GM18861 (cell line): Measurements from ENCODE around the gene DIS3.
"Not testable (repeated sequence)": the region's sequence is repeated elsewhere in the genome, so short reads cannot be mapped to it uniquely, and the experiment has no call there.

Source experiments
- ATAC-seq: cut with Tn5 transposase; IDR thresholded peaks from one replicate; pipeline ENCODE4 v1.9.1; 2021; ENCODE audit not compliant: unreplicated experiment

The DIS3 gene, protein sequence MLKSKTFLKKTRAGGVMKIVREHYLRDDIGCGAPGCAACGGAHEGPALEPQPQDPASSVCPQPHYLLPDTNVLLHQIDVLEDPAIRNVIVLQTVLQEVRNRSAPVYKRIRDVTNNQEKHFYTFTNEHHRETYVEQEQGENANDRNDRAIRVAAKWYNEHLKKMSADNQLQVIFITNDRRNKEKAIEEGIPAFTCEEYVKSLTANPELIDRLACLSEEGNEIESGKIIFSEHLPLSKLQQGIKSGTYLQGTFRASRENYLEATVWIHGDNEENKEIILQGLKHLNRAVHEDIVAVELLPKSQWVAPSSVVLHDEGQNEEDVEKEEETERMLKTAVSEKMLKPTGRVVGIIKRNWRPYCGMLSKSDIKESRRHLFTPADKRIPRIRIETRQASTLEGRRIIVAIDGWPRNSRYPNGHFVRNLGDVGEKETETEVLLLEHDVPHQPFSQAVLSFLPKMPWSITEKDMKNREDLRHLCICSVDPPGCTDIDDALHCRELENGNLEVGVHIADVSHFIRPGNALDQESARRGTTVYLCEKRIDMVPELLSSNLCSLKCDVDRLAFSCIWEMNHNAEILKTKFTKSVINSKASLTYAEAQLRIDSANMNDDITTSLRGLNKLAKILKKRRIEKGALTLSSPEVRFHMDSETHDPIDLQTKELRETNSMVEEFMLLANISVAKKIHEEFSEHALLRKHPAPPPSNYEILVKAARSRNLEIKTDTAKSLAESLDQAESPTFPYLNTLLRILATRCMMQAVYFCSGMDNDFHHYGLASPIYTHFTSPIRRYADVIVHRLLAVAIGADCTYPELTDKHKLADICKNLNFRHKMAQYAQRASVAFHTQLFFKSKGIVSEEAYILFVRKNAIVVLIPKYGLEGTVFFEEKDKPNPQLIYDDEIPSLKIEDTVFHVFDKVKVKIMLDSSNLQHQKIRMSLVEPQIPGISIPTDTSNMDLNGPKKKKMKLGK

DNA sequence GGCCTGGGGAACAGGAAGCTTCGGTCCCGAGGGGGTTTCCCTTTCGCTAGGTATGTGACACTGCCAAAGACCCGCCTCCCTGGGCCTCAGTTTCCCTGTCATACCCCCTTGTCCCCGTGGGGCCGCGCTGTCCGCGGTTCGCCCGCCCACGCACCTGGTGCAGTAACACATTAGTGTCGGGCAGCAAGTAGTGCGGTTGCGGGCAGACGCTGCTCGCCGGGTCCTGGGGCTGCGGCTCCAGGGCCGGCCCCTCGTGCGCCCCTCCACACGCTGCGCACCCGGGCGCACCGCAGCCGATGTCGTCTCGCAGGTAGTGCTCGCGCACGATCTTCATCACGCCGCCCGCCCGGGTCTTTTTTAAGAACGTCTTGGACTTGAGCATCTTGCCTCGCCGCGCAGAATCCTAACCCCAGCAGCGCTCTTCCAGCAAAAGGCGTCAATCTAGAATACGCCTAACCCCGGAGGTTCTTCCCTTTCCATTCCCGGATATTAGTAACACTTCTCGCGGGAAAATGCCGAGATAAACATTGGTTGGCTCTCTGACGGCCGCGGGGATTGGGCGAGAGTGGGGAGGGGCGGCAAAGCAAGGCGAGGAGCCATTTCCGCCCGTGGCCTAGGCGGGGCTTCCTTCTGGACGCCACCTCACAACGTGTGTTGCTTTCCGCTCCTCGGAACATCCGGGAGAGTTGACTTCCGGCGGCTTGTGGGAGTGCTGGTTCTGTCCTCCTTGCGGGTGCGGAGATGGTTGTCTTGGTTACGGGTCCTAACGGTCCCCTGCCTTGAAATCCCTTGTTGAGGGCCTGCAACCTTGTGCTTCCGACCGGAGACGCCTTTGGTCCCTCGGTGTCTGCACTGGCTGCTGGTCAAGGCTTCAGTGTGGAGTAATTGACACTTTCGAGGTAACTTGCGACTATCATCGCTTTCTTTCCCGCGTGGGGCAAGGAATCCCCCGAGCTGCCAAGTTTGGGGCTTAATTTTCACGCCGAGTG is at the start of gene DIS3, which contains the start of gene PIBF1:
TSS of gene DIS3 (minus strand) at position 450 of the 989 bp plus-strand sequence. CDS start at position 382, 68 bp downstream.
TSS of gene PIBF1 (plus strand) at position 683 of the 989 bp plus-strand sequence. CDS start 1,337 bp downstream, outside the sequence.
- ATAC-seq: peak; percentile 97

DNA sequence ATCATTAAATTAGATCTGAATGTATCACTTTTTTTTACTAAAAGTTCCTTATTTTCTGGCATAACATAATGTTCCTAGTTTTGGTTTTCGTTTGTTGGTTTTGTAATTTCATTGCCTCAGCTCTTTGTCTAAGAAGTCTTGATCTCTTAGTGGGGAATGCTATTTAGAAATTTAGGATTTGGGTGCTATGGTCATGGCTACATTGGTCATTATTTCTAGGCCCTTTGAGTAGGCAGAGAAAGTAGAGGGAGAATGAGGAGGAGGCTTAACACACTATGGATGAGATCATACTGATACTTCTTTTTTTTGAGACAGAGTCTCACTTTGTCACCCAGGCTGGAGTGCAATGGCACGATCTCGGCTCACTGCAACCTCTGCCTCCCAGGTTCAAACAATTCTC is 42.0 kb upstream of the DIS3 start:
- ATAC-seq: no peak

DNA sequence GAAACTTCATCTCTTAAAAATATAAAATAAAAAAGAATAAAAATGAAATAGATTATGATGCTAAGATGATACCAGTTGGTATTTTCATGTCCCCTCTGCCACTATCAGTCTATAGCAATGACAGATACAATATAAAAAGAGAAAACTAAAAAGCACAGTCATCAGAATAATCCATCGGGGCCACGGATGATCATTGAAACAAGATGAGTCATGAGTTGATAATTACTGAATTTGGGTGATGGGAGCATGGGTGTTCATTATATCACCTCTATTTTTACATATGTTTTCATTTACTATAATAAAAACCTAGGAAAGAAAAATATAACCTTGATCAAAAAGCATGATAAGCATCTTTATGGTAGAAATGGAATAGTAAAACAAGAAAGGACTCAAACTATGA is 41.4 kb upstream of the DIS3 start:
- no peak for ATAC-seq

DNA sequence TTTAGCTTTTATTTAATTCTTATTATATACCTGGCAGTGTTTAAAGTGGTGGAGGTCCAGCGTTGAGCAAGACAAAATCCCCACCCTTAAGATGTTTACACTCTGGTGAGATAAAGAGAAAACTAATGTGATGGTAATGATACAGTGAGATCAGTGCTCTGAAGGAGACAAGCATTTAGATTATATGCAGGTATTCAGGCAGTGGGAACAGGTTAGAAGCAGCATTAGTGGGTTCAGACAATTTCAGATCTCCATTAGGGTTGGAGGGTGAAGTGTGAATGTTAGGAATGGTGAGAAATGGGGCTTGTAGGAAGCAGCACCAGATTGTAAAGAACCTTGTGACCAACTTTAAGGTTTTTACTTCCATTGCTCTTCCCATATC is 39.2 kb upstream of the DIS3 start:
- no peak for ATAC-seq

GRCh38 chr13:72820156-72820897 is 38.6 kb upstream of the DIS3 start:
- no peak for ATAC-seq

DNA sequence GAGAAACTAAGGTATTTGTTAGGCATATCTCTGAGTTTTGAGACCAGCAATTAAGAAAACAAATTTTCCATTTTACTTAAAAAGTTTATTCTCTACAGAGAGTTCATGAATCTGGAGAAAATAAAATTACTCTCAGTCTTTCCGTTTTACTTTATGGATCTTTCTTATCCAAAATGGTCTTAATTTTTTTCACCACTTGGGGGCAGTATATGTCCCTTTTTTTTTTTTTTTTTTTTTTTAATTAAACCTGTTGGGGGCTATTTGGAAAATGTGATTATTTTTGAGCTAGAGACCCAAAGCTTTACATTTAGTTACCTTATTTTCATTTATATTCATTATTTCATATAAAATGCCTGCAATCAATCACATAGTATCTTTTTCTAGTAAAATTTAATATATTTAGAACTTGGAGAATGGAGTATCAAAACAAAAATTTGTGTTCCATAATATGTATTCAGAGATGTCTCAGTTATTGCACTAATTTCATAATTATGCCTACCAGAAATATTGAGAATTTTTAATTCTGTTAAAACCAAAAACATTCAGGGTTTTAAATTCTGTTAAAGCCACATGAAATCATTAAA is 27.3 kb upstream of the DIS3 start:
- ATAC-seq: no peak

GRCh38 chr13:72806514-72806913 is 24.8 kb upstream of the DIS3 start:
- not testable (repeated sequence) for ATAC-seq

GRCh38 chr13:72805676-72806346 is 24.1 kb upstream of the DIS3 start:
- ATAC-seq: no peak

GRCh38 chr13:72804301-72804700 is 22.6 kb upstream of the DIS3 start:
- no peak for ATAC-seq

DNA sequence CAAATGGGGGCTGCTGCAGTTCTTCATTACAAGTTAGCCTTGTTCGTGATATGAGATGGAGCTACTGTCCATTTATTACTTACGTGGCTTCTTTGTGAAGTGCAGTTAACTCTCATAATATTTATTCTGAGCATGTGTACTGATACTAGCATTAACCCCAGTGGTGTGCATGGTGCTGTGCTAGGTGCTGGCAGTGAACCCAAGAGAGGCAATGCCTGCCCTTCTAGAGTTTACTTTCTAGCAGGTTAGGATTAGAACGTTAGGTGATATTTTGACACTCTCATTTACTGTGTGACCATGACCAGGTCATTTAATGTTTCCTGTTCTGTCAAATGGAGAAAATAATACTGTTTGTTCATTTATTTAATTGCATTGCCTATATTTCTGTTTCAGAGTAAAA is 17.1 kb upstream of the DIS3 start:
- no peak for ATAC-seq

DNA sequence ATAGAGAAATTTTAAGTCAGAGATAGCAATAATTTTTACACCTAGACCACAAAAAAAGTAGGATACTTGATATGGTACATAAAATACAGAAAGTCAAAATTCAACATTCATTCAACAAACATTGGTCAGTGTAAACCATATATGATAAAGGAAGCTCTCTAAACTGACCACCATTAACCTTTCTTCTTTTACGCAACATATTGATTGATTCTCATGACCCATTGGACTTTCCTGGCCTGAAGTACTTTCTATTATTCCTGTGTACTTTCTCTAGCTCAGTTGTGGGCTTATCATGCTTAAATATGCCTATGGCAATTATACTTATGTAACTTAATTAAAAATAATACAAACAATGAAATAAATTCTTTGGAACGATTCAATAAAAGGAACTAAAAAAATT is 10.9 kb upstream of the DIS3 start:
- no peak for ATAC-seq

GRCh38 chr13:72788831-72789230 is 7.1 kb upstream of the DIS3 start:
- no peak for ATAC-seq

DNA sequence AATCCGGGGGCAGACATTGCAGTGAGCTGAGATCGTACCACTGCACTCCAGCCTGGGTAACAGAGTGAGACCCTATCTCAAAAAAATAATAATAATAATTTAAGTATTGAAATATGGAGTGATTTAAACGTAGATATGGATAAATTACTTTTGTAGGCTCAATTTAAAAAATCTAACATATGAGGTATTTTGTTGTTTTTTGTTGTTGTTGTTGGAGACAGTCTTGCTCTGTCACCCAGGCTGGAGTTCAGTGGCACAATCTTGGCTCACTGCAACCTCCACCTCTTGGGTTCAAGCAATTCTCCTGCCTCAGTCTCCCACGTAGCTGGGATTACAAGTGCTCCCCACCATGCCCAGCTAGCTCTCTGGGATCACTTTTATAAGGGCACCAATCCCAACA is 3.0 kb upstream of the DIS3 start:
- not testable (repeated sequence) for ATAC-seq

GRCh38 chr13:72782717-72783116 is 1.0 kb upstream of the DIS3 start:
- ATAC-seq: no peak

- no peak for ATAC-seq
Measured at GRCh38 chr13:72774019-72774418, 7.7 kb downstream of the DIS3 start.

GRCh38 chr13:72763411-72763810 is 18.3 kb downstream of the DIS3 start:
- no peak for ATAC-seq

GRCh38 chr13:72760189-72760588 is 21.5 kb downstream of the DIS3 start:
- no peak for ATAC-seq

- ATAC-seq: no peak
Measured at GRCh38 chr13:72757792-72758535, 23.7 kb downstream of the DIS3 start.
